GM12891 (cell line): Measurements from ENCODE around the gene SERPINA4.

Source experiments
- DNase-seq: peaks from one replicate; pipeline ENCODE4 v3.0.0; 2011; ENCODE audit warnings: low spot score; ENCODE audit not compliant: insufficient read length
- FAIRE-seq: peaks from 2 replicates; lab custom pipeline; 2011; peaks lifted over from hg19 to GRCh38; lab: Jason Lieb, UNC
- PAX5 ChIP-seq: IDR thresholded peaks from 2 replicates; pipeline ENCODE4 v1.6.1; 2011; ENCODE audit warnings: low read length, moderate library complexity, mild to moderate bottlenecking; ENCODE audit not compliant: insufficient read depth, severe bottlenecking
- POLR2A ChIP-seq: IDR thresholded peaks from 2 replicates; pipeline ENCODE4 v1.6.1; 2011; ENCODE audit warnings: low read depth, low read length, control low read depth
- POLR2AphosphoS5 ChIP-seq: IDR thresholded peaks from 2 replicates; pipeline ENCODE4 v1.6.1; 2011; ENCODE audit warnings: low read depth, low read length, control low read depth
- POU2F2 ChIP-seq: IDR thresholded peaks from 2 replicates; pipeline ENCODE4 v1.6.1; 2011; ENCODE audit warnings: low read depth, mild to moderate bottlenecking, control low read depth, low read length, moderate library complexity
- SPI1 ChIP-seq: IDR thresholded peaks from 2 replicates; pipeline ENCODE4 v1.6.1; 2011; ENCODE audit warnings: low read depth, low read length, control low read depth
- TAF1 ChIP-seq: IDR thresholded peaks from 2 replicates; pipeline ENCODE4 v1.6.1; 2011; ENCODE audit warnings: low read depth, low read length, control low read depth

Gene SERPINA4

GRCh38 chr14:94562941-94563883 lies 2.0 kb downstream of the SERPINA4 start:
- TF ChIP-seq POLR2AphosphoS5 (no peak), SPI1 (no peak), POU2F2 (no peak), PAX5 (no peak)
- DNase-seq (no peak), FAIRE-seq (no peak)

- FAIRE-seq (no peak), DNase-seq (no peak)
- no peak for TF ChIP-seq TAF1
- TF ChIP-seq POU2F2, result no peak
- no peak for TF ChIP-seq PAX5
- no peak for TF ChIP-seq POLR2A
- TF ChIP-seq SPI1, result no peak
- no peak for TF ChIP-seq POLR2AphosphoS5
Measured at GRCh38 chr14:94564381-94564780, 3.1 kb downstream of the SERPINA4 start.

GRCh38 chr14:94568186-94568585 lies 6.9 kb downstream of the SERPINA4 start:
- TF ChIP-seq POLR2AphosphoS5 (no peak), SPI1 (no peak)
- DNase-seq (no peak), FAIRE-seq (no peak)

GRCh38 chr14:94569381-94570001 lies 8.2 kb downstream of the SERPINA4 start:
- no peak for FAIRE-seq
- DNase-seq, result no peak
- no peak for TF ChIP-seq POLR2A

- TF ChIP-seq POLR2A (no peak), POLR2AphosphoS5 (no peak), SPI1 (no peak), POU2F2 (no peak), PAX5 (no peak), TAF1 (no peak)
- DNase-seq (no peak), FAIRE-seq (no peak)
Measured at GRCh38 chr14:94570002-94570400, 8.8 kb downstream of the SERPINA4 start.

GRCh38 chr14:94570440-94570839 lies 9.2 kb downstream of the SERPINA4 start:
- TF ChIP-seq SPI1 (no peak), POU2F2 (no peak), POLR2AphosphoS5 (no peak), PAX5 (no peak), POLR2A (no peak), TAF1 (no peak)
- no peak for FAIRE-seq
- DNase-seq, result no peak

- no peak for TF ChIP-seq TAF1
- no peak for TF ChIP-seq PAX5
- TF ChIP-seq POU2F2, result no peak
- TF ChIP-seq SPI1, result no peak
- TF ChIP-seq POLR2A, result no peak
- no peak for TF ChIP-seq POLR2AphosphoS5
- FAIRE-seq, result no peak
- no peak for DNase-seq
Measured at GRCh38 chr14:94571395-94571794, 10.2 kb downstream of the SERPINA4 start.

GRCh38 chr14:94571950-94572349 lies 10.7 kb downstream of the SERPINA4 start:
- DNase-seq (no peak), FAIRE-seq (no peak)
- no peak for TF ChIP-seq POLR2A

GRCh38 chr14:94572637-94573303 lies 11.5 kb downstream of the SERPINA4 start:
- FAIRE-seq (no peak), DNase-seq (no peak)
- no peak for TF ChIP-seq SPI1
- no peak for TF ChIP-seq POLR2AphosphoS5
